Astrocyte (in vitro differentiated cells and primary cell): ENCODE measurements around the gene RIPOR3.

Experiments used
- CTCF ChIP-seq: IDR thresholded peaks from 2 replicates; pipeline ENCODE4 v1.5.1; 2011; ENCODE audit warnings: low read depth, mild to moderate bottlenecking, inconsistent platforms, low read length, moderate library complexity; ENCODE audit not compliant: insufficient read depth
- EZH2 ChIP-seq: IDR thresholded peaks from 2 replicates; pipeline ENCODE4 v1.6.1; 2012; ENCODE audit warnings: mild to moderate bottlenecking, low read length, inconsistent platforms; ENCODE audit not compliant: insufficient read depth

GRCh38 chr20:50578778-50579165 lies 112.6 kb downstream of the RIPOR3 start:
- TF ChIP-seq CTCF, result no peak
- no peak for TF ChIP-seq EZH2
